Spleen (tissue), 7 donors: ENCODE data around the gene ZBTB8OS.
"Not testable (repeated sequence)": the region's sequence is repeated elsewhere in the genome, so short reads cannot be mapped to it uniquely, and the experiment has no call there.

ENCODE experiments used
- POLR2AphosphoS5 ChIP-seq, 3 donors: sonication (generic); formaldehyde crosslinking; IDR thresholded peaks; one replicate each; pipeline ENCODE4 v1.5.1; 2017; ENCODE audit warnings: antibody characterized with exemption in 3 of 3
- TF ChIP-seq, protein P1 (sequence below), 11 experiments: fragments of 200-600 bp in 7 of 11; fragments of 450-650 bp in 4 of 11; sonication (generic) in 4 of 11; IDR thresholded peaks in 8 of 11; conservative IDR thresholded peaks in 3 of 11; 1 replicate in 7 of 11; 2 replicates in 4 of 11; pipeline versions ENCODE4 v1.4.0 to v1.8.0; 2016 to 2021; ENCODE audit warnings: antibody characterized with exemption in 11 of 11, inconsistent platforms in 4 of 11, mild to moderate bottlenecking in 1 of 11
- donor health status: DM: no; HTN: no; CAD: no; lungs with moderate emphysema.
- donor health status: DM: no; HTN: no; CAD: no.
- donor health status: DM: no; HTN: no; CAD: no.

GRCh38 chr1:32679993-32680392 is 29.6 kb upstream of the ZBTB8OS start:
- TF ChIP-seq, protein P1, sequence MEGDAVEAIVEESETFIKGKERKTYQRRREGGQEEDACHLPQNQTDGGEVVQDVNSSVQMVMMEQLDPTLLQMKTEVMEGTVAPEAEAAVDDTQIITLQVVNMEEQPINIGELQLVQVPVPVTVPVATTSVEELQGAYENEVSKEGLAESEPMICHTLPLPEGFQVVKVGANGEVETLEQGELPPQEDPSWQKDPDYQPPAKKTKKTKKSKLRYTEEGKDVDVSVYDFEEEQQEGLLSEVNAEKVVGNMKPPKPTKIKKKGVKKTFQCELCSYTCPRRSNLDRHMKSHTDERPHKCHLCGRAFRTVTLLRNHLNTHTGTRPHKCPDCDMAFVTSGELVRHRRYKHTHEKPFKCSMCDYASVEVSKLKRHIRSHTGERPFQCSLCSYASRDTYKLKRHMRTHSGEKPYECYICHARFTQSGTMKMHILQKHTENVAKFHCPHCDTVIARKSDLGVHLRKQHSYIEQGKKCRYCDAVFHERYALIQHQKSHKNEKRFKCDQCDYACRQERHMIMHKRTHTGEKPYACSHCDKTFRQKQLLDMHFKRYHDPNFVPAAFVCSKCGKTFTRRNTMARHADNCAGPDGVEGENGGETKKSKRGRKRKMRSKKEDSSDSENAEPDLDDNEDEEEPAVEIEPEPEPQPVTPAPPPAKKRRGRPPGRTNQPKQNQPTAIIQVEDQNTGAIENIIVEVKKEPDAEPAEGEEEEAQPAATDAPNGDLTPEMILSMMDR (IDR thresholded peaks at IDR 0.05 in 8 of 11, conservative IDR thresholded peaks at IDR 0.05 in 3 of 11), result not testable (repeated sequence)
- TF ChIP-seq POLR2AphosphoS5 (IDR thresholded peaks at IDR 0.05), result not testable (repeated sequence)
